GM12878 (cell line): ENCODE measurements around the gene SEC16A.

Experiments
- BACH1 ChIP-seq: fragments of 450-650 bp; IDR thresholded peaks from 2 replicates; pipeline ENCODE4 v1.6.1; 2017; ENCODE audit warnings: mild to moderate bottlenecking, borderline replicate concordance
- CBX3 ChIP-seq: fragments of 200-600 bp; sonication (generic); IDR thresholded peaks from 2 replicates; pipeline ENCODE4 v1.6.1; 2016; ENCODE audit warnings: low read depth, borderline replicate concordance
- FOXK2 ChIP-seq: fragments of 450-650 bp; IDR thresholded peaks from 2 replicates; pipeline ENCODE4 v1.6.1; 2017; ENCODE audit warnings: mild to moderate bottlenecking, moderate library complexity
- JUND ChIP-seq: IDR thresholded peaks from 2 replicates; pipeline ENCODE4 v1.6.1; 2012; ENCODE audit warnings: low read depth, mild to moderate bottlenecking, low read length, improper control_type of control experiment, moderate library complexity
- NFIC ChIP-seq: IDR thresholded peaks from 2 replicates; pipeline ENCODE4 v1.6.1; 2012; ENCODE audit warnings: low read depth, mild to moderate bottlenecking, inconsistent platforms, low read length, moderate library complexity
- POLR2AphosphoS5 ChIP-seq: IDR thresholded peaks from 2 replicates; pipeline ENCODE4 v1.6.1; 2011; ENCODE audit warnings: mild to moderate bottlenecking, low read length, inconsistent platforms
- RAD21 ChIP-seq: IDR thresholded peaks from 2 replicates; pipeline ENCODE4 v1.6.1; 2011; ENCODE audit warnings: mild to moderate bottlenecking, low read depth, low read length, moderate library complexity; ENCODE audit not compliant: insufficient read depth
- RB1 ChIP-seq: fragments of 450-650 bp; formaldehyde crosslinking; IDR thresholded peaks from 2 replicates; pipeline ENCODE4 v1.6.1; 2017; ENCODE audit warnings: mild to moderate bottlenecking, borderline replicate concordance
- SIN3A ChIP-seq: IDR thresholded peaks from 2 replicates; pipeline ENCODE4 v1.6.1; 2012; ENCODE audit warnings: low read depth, low read length, improper control_type of control experiment
- SIX5 ChIP-seq: IDR thresholded peaks from 2 replicates; pipeline ENCODE4 v1.6.1; 2011; ENCODE audit warnings: mild to moderate bottlenecking, low read depth, low read length, moderate library complexity; ENCODE audit not compliant: severe bottlenecking
- TBL1XR1 ChIP-seq: IDR thresholded peaks from 2 replicates; pipeline ENCODE4 v1.6.1; 2012; ENCODE audit warnings: low read depth, low read length, improper control_type of control experiment
- TF ChIP-seq, protein P1 (sequence below), 3 experiments: IDR thresholded peaks in 2 of 3; conservative IDR thresholded peaks in 1 of 3; 2 replicates each; pipeline ENCODE4 v1.5.1; 2011; ENCODE audit warnings: low read depth in 3 of 3, low read length in 3 of 3, mild to moderate bottlenecking in 3 of 3, control low read depth in 2 of 3, moderate library complexity in 2 of 3, inconsistent platforms in 1 of 3, mixed read lengths in 1 of 3; ENCODE audit not compliant: control insufficient read depth in 2 of 3, insufficient read depth in 1 of 3; ENCODE audit errors: extremely low read depth in 1 of 3
- TF ChIP-seq, protein P2 (sequence below): fragments of 450-650 bp; IDR thresholded peaks from 2 replicates; pipeline ENCODE4 v1.6.1; 2016; ENCODE audit warnings: mild to moderate bottlenecking
- TF ChIP-seq, protein P3 (sequence below): IDR thresholded peaks from 2 replicates; pipeline ENCODE4 v1.6.1; 2012; ENCODE audit warnings: low read depth, low read length, improper control_type of control experiment

DNA sequence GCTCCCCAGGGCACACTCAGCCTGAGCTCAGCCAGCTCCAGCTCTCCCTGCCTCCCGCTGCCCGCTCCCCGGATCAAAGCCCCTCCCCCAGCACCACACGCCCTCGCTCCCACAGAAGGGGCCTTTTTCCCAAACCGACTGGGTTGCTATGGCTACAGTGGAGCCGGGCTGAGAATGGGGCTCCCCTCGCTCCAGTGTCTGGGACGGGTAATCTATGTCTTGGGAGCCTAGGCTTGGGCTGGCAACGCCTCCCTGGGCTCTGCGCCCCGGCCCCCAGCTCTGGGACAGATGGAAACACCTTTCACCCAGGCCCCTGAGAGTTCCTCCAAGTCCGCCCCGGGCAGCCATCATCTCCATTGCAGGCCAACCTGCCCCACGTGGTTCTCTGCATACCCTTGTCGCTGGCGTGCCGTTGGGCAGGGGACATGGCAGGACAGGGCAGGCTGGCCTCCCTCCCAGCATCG is 33.4 kb upstream of the SEC16A start:
- TF ChIP-seq, protein P1, sequence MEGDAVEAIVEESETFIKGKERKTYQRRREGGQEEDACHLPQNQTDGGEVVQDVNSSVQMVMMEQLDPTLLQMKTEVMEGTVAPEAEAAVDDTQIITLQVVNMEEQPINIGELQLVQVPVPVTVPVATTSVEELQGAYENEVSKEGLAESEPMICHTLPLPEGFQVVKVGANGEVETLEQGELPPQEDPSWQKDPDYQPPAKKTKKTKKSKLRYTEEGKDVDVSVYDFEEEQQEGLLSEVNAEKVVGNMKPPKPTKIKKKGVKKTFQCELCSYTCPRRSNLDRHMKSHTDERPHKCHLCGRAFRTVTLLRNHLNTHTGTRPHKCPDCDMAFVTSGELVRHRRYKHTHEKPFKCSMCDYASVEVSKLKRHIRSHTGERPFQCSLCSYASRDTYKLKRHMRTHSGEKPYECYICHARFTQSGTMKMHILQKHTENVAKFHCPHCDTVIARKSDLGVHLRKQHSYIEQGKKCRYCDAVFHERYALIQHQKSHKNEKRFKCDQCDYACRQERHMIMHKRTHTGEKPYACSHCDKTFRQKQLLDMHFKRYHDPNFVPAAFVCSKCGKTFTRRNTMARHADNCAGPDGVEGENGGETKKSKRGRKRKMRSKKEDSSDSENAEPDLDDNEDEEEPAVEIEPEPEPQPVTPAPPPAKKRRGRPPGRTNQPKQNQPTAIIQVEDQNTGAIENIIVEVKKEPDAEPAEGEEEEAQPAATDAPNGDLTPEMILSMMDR (IDR thresholded peaks at IDR 0.05 in 2 of 3, conservative IDR thresholded peaks at IDR 0.05 in 1 of 3; ENCODE audit: control insufficient read depth in 2 of 3, extremely low read depth in 1 of 3, insufficient read depth in 1 of 3, low read depth in 3 of 3, low read length in 3 of 3): no peak
- TF ChIP-seq CBX3 (no peak), BACH1 (no peak), FOXK2 (no peak), RAD21 (no peak), NFIC (no peak), POLR2AphosphoS5 (no peak), RB1 (no peak), TBL1XR1 (no peak), SIN3A (no peak), JUND (no peak), SIX5 (no peak)
- TF ChIP-seq, protein P2, sequence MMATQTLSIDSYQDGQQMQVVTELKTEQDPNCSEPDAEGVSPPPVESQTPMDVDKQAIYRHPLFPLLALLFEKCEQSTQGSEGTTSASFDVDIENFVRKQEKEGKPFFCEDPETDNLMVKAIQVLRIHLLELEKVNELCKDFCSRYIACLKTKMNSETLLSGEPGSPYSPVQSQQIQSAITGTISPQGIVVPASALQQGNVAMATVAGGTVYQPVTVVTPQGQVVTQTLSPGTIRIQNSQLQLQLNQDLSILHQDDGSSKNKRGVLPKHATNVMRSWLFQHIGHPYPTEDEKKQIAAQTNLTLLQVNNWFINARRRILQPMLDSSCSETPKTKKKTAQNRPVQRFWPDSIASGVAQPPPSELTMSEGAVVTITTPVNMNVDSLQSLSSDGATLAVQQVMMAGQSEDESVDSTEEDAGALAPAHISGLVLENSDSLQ: no peak
- TF ChIP-seq, protein P3, sequence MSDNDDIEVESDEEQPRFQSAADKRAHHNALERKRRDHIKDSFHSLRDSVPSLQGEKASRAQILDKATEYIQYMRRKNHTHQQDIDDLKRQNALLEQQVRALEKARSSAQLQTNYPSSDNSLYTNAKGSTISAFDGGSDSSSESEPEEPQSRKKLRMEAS: no peak
